RCC 7860 (cell line): ENCODE data around the gene TNFRSF17.
"Not testable (repeated sequence)": the region's sequence is repeated elsewhere in the genome, so short reads cannot be mapped to it uniquely, and the experiment has no call there.

Experiments
- DNase-seq: peaks from one replicate; pipeline ENCODE4 v3.0.0-alpha.2; 2015; ENCODE audit warnings: low spot score
- FAIRE-seq: peaks from 2 replicates; lab custom pipeline; 2012; peaks lifted over from hg19 to GRCh38; lab: Jason Lieb, UNC

Gene TNFRSF17

GRCh38 chr16:11968577-11968976 lies 3.6 kb downstream of the TNFRSF17 start:
- DNase-seq (no peak), FAIRE-seq (no peak)

DNA sequence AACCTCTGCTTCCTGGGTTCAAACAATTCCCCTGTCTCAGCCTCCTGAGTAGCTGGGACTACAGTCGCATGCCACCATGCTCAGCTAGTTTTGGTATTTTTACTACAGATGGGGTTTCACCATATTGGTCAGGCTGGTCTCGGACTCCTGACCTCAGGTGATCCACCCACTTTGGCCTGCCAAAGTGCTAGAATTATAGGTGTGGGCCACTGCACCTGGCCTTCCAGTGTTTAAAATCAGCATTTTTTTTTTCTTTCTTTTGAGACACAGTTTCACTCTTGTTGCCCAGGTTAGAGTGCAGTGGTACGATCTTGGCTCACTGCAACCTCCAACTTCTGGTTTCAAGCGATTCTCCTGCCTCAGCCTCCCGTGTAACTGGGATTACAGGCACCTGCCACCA lies 5.3 kb downstream of the TNFRSF17 start:
- not testable (repeated sequence) for FAIRE-seq

DNA sequence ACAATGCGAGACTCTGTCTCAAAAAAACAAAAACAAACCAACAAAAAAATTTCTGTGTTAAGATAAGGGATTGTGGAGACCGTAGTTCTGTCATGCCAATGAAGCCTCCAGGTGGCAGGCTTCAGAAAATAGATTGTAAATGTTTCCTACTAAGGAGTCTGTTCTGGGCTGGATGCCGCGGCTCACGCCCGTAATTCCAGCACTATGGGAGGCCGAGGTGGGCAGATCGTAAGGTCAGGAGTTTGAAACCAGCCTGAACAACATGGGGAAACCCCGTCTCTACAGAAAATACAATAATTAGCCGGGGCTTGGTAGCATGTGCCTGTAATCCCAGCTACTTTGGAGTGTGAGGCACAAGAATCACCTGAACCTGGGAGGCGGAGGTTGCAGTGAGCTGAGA lies 7.1 kb downstream of the TNFRSF17 start:
- FAIRE-seq, result no peak

More for the DNA sequence above, 5.3 kb downstream of the TNFRSF17 start:
- not testable (repeated sequence) for DNase-seq

GRCh38 chr16:11973070-11973469 lies 8.1 kb downstream of the TNFRSF17 start:
- DNase-seq (no peak), FAIRE-seq (no peak)

More for the DNA sequence above, 7.1 kb downstream of the TNFRSF17 start:
- no peak for DNase-seq

DNA sequence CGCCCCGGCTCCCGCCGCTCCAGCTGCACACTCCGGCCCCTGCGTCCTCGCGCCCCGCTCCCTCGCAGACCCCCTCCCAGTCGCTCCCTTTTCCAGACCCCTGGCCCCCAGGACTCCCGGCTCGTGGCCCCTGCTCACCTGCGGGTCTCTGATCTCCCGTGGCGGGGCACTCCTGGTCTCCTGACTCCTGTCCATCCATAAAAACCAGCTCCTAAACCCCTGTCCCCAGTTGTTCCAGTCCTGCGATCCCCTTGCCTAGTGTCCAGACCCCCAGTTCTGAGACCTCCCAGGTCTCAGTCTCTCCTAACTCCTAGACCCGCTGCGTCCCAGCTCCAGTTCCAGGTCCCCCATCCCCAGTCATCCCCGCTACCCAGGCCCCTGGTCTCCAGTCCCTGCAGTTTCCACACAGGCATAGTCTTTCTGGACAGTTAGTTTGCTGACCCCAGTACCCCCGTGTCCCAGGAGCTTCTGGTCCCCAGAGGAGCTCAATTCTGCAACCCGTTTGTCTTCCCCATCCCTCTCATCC lies 11.9 kb downstream of the TNFRSF17 start:
- FAIRE-seq (no peak), DNase-seq (no peak)

DNA sequence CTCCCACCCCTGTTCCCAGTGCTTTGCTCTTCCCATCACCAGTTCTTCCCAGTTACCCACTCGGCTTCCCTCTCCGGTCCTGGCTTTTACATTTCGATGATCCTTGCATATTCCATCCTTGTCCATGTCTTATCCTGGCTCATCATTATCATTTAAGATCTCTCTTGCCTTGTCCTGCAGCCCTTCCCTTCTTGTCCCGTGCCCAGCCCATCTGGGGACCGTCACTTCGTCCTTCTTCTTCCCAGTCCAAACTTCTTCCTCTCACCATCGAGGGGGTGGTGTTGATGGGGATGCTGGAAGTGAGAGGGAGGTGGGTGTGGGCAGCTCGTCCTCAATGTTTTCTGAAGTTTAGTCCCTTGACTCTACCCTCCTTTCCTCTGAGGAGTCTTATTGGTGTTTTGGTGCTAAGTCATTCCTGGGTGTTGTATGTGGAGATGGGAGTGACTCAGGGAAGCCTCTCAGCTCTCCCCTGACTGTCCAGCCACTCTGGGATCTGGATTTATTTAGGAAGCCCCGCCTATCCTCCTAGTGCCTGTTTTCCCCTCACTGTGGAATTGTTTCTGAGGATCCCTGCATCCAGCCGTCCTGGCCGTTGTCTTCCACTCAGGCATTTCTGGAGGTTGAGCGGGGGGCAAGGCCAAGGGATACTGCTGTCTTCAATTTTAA lies 12.5 kb downstream of the TNFRSF17 start:
- DNase-seq (peak; percentile 45), FAIRE-seq (no peak)

DNA sequence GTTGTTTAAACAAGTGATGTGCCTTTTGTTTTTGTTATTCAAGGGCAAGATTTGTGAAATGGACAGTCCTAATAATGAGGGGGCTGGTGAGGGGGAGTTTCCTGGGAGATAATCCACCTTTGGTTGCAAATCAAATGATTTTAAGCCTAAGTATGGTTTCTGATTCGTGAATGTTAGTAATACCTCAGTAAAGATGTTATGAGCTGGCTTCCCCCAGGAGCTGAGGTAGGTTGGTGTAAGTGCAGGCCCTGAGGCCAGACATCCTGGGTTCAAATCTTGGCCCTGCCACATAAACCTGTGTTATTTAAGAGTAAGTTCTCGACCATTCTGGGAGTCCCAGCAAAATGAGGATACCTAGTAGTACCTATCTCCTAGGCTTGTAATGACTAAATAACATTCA lies 13.1 kb downstream of the TNFRSF17 start:
- DNase-seq, result no peak
- no peak for FAIRE-seq

DNA sequence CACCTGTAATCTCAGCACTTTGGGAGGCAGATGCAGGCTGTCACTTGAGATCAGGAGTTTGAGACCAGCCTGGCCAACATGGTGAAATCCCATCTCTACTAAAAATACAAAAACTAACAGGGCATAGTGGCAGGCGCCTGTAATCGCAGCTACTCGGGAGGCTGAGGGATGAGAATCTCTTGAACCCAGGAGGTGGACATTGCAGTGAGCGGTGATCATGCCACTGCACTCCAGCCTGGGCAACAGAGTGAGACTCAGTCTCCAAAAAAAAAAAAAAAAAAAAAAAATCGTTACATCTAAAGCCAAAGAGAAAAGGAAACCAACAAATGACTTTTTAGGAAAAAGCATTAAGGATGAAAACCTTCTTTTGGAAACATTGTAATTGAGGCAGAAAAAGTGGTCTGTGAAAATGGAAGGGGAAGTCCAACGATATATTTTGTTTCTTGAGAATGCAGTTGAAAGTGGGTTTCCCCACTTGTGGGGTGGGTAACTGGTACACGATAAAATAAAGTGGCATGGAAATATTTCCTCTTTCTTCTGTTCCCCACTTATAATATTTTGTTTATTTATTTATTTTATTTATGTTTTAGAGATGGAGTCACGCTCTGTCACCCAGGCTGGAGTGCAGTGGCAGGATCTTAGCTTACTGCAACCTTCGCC lies 14.1 kb downstream of the TNFRSF17 start:
- FAIRE-seq (no peak), DNase-seq (no peak)

GRCh38 chr16:11980136-11980844 lies 15.3 kb downstream of the TNFRSF17 start:
- FAIRE-seq (no peak), DNase-seq (no peak)

- DNase-seq (no peak), FAIRE-seq (no peak)
These were observed 20.2 kb downstream of the TNFRSF17 start for GRCh38 chr16:11985250-11985649.

GRCh38 chr16:11986521-11987057 lies 21.6 kb downstream of the TNFRSF17 start:
- FAIRE-seq (no peak), DNase-seq (no peak)

DNA sequence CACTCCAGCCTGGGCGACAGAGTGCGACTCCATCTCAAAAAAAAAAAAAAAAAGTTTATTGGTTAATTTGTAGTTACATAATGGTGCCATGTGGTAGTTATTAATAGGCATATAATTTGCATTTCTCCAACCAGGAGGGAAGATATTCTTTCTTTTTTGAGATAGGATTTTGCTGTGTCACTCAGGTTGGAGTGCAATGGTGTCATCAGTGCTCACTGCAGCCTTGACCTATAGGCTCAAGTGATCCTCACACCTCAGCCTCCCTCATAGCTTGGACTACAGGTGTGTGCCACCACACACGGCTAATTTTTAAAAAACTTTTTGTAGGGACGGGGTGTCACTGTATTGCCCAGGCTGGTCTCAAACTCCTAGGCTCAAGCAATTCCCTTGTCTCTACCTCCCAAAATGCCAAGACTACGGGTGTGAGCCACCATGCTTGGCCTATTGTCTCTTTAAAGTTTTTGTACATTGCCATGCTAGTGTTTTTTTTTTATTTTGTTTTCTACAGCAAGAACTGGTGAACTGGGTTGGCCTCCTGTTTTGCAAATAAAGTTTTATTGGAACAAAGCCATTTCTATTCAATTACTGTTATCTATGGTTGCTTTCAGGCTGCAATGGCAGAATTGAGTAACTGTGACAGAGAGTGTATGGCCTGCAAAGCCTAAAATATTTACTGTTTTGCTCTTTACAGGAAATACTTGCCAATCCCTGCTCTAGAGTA lies 23.4 kb downstream of the TNFRSF17 start:
- FAIRE-seq (no peak), DNase-seq (no peak)

DNA sequence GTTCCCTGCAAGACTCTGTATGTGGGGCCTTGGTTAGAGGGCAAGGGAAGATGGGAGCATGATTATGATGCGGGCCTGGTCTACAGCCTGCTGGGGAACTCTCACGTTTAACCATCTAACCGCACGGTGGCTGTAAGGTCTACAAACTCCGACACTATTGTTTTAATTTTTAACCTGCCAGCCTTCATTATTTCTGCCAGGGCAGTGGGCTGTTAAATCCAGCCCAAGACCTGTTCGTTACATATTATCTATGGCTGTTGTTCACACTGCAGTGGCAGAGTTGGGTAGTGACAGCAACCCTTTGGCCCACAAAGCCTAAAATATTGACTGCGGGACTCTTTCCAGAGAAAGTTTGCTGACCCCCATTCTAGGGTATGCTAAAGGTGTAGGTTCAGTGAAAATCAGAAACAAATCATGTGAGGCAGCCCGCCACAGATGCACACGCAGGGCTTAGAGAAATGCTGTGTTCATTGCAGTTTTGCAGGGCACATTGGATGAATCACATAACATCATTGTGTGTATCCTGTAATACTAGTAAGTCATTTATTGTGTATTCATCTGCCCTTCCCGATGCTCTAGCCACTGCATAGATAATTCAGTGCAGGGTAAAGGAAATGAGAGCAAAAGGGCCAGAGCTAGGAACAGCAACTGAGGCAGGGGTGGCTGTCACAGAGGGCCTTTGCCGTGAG lies 25.8 kb downstream of the TNFRSF17 start:
- FAIRE-seq (peak; percentile 96), DNase-seq (peak; percentile 79)

DNA sequence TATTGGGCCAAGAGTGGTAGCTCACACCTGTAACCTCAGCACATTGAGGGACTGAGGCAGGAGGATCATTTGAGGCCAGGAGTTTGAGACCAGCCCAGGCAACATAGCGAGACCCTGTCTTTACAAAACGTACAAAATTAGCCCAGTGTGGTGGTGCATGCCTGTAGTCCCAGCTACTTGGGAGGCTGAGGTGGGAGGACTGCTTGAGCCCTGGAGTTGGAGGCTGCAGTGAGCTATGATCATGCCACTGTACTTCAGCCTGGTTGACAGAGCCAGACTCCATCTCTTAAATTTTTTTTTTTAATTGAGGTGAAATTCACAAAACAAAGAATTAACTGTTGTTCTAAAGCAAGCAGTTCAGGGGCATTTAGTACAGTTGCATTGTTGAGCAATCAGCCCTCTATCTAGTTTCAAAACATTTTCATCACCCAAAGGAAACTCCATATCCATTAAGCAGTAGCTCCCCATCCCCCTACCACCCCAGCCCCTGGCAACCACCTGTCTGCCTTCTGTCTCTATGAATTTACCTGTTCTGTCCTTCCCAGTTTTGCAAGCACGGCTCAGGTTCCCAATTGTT lies 27.1 kb downstream of the TNFRSF17 start:
- DNase-seq, result no peak
- no peak for FAIRE-seq

GRCh38 chr16:11992586-11993524 lies 27.8 kb downstream of the TNFRSF17 start:
- DNase-seq, result no peak
- FAIRE-seq, result no peak

DNA sequence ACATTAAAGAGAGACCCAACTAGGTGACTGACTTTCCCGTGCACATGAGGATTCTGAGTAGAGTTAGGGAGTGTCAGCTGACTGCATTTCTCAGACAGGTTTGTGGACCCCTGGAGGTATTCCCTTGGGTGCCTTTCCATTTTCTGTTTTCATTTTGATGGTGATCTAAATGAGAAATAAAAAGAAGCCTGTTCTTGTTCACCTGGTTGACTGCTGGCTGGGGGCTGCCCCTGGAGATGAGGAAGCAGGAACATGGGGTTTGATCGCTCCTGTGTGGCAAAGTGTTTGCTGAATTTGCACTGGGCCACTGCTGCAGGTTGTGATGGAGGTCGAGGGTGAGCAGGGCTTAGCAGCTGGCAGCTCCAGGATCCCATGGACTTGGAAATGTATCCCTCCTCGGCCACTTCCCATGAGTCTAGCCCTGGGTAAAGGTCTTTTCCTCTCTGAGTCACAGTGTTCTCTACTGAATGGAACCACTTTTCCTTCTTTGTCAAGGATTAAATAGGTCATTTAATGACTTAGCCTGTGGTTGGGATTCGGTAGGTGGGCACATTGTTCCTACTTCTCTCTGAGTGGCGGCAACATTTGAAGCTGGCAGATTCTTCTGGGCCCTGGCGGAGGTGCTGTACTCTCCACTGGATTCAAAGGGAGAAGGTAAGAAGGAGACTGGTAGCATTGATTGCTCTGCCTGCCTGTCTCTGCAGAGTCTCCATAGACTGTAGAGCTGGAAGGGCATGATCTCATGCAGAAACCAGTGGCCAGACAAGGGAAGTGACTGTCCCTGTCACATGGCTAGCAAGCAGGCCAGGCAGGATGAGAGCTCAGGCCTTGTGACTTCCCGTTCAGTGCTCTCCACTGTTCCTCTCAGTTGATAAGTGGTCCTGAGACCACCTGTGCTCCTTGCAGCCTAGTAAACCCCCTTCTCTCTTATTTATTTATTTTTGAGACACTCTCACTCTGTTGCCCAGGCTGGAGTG lies 29.4 kb downstream of the TNFRSF17 start:
- DNase-seq, result peak; percentile 74
- peak; percentile 88 for FAIRE-seq
